ENCODE measurements around the gene NTF4.

Gene NTF4

DNA sequence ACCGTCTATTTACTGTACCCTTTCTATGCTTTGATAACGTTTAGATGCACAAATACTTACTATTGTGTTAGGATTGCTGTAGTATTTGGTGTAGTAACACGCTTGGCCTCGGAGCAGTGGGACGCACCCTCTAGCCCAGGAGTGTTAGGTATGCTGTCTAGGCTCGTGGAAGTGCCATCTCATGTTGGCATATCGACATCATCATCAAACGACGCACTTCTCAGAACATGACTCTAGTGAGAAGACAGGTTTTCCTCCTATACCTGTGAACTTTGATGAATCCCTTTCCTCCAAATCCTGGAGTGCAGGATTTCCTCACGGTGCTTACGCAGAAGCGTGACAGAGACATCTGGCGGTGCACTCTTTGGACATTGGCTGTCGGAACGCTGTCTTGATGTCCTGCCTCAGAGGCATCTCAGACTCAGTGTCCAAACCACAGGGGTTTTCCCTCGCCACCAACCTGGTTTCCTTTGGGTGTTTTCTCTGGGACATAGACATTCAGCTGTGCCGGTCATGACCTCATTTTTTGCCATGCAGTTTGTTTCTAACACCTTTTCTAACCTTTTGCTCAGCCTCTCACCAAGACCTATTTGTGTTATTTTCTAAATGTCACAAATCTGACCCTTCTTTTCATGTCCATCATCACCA is 26.9 kb upstream of the NTF4 start:
- no peak for DNase-seq

DNA sequence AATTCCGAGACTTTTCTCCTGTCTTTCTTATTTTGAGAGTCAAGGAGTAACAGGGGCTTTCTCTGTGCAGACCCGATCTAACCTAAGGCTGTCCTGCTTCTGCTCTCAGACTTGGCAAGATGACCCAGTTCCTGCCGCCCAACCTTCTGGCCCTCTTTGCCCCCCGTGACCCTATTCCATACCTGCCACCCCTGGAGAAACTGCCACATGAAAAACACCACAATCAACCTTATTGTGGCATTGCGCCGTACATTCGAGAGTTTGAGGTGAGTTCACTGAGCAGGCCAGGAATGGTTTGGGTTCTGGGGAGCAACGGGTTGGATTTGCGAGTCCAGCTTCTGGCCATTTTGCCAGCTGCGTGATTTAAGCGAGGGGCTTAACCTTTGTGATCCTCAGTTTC is 21.7 kb upstream of the NTF4 start:
- DNase-seq = no peak

DNA sequence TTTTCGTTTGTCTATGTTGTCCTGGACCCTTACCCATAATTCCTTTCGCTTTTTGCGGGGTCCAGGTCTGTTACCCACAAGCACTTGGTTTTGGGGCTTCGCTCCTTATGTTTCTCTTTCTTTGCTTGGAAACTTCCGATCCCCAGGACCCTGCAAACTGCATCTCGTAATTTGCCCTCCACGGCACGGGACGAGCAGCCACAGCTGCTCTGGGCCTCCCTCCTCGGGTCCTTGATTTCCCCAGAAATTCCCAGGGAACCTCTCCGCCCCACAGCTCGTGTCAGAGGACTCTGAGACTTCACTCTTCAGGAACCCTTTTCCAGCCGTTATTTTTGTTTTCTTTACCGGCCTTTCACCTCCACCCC is 21.2 kb upstream of the NTF4 start:
- DNase-seq = no peak

DNA sequence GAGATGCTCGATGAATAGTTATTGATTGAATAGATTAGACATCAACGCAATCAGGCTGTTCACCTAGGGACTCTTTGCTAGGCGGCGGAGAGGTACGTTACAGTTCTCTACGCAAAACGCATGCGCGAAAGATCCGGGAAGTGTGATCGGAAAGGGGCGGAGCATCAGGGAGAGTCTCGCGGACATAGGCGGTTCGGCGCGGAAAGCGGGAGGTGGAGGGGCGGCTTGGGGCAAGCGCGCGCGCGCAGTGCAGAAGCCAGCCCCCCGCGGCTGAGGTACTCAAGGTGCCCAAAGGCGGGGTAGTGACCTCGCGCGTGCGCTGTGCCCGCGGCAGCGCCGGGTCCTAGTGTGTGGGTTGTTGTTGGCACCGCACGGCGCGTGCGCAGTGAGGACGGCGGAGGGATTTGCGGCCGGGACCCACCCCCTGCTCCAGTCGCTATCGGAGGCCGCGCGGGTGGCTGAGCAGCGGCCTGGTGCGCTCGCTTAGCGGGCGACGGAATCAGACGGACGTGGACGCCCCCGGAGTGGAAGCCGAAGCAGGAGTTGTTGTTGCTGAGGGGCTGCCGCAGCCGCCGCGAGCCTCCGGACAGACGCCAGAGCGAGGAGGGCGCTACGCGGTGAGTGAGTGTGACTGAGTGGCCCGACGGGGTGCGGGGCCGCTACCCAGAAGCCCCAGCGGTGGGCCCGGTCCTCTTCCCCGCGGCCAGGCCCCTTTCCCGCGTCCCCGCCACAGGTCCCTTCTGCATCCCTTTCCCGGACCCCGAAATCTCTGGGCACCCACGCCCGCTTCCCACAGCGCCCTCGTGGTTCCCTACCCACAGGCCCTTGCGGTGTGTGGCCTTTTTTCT is 20.6 kb upstream of the NTF4 start, which contains the start of gene SNRNP70:
SNRNP70 (plus strand) TSS at position 432 of the 848 bp plus-strand sequence. CDS start 964 bp downstream, outside the sequence.
- peak; percentile 67 to 100 (median 97) for DNase-seq

DNA sequence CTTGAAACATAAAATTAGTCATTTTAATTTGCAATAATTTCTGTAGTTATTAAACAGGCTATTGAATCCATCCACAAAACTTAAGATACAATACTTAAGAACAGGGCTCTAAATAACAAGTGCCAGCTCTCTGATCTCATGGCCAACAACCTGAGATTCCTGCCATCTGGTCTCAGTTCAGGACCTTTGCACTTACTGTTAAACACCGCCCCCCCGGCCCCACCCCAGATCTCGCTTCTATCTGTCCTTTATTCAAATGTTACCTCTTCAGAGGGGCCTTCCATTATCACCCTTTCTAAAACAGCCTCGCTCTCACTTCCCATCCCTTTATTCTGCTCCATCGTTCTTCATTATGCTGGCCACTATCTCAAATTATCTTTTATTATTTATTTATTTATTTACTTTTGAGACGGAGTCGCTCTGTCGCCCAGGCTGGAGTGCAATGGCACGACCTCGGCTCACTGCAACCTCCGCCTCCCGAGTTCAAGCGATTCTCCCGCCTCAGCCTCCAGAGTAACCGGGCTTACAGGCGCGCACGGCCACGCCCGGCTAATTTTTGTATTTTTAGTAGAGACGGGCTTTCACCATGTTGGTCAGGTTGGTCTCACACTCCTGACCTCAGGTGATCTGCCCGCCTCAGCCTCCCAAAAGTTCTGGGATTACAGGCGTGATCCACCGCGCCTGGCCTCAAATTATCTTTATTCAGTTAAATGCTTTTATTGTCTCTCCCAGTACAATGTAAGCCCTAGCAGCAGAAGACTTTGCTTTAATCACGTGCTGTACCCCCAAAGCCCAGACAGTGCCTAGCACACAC is 19.8 kb upstream of the NTF4 start:
- DNase-seq = peak in 2 of 56 donors; percentile 26 to 41

DNA sequence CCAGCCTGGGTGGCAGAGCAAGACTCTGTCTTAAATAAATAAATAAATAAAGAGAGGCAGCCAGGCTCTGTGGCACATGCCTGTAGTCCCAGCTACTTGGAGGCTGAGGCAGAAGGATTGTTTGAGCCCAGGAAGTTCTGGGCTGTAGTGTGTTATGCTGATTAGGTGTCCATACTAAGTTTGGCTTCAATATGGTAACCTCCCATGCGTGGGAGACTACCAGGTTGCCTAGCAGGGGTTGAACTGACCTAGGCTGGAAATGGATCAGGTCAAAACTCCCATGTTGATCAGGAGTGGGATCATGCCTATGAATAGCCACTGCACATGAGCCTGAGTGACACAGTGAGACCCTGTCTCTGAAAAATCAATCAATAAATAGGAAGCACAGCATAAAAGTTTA is 16.7 kb upstream of the NTF4 start:
- DNase-seq = no peak

DNA sequence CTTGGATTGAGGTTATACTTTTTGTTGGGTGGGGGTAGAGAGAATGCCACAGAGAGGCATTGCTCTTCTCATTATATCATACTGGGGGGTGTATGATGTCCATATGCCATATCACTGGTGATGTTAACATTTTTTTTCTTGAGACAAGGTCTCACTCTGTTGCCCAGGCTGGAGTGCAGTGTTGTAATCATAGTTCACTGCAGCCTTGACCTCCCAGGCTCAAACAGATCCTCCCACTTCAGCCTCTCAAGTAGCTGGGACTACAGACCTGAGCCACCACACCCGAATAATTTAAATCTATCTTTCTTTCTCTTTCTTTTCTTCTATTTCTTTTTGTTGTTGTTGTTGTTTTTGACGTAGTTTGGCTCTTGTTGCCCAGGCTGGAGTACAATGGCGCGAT is 15.8 kb upstream of the NTF4 start:
- no peak for DNase-seq

DNA sequence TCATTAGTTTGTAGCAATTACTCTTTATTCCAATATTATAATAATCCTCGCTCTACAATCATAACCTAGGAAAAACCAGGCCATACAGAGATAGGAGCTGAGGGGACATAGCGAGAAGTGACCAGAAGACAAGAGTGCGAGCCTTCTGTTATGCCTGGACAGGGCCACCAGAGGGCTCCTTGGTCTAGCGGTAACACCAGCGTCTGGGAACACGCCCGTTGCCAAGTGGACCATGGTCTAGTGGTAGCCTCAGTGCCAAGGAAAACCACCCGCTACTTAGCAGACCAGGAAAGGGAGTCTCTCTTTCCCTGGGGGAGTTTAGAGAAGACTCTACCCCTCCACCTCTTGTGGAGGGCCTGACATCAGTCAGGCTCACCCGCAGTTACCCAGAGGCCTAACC is 10.3 kb upstream of the NTF4 start:
- DNase-seq = peak in 37 of 56 donors; percentile 1 to 73 (median 22)

DNA sequence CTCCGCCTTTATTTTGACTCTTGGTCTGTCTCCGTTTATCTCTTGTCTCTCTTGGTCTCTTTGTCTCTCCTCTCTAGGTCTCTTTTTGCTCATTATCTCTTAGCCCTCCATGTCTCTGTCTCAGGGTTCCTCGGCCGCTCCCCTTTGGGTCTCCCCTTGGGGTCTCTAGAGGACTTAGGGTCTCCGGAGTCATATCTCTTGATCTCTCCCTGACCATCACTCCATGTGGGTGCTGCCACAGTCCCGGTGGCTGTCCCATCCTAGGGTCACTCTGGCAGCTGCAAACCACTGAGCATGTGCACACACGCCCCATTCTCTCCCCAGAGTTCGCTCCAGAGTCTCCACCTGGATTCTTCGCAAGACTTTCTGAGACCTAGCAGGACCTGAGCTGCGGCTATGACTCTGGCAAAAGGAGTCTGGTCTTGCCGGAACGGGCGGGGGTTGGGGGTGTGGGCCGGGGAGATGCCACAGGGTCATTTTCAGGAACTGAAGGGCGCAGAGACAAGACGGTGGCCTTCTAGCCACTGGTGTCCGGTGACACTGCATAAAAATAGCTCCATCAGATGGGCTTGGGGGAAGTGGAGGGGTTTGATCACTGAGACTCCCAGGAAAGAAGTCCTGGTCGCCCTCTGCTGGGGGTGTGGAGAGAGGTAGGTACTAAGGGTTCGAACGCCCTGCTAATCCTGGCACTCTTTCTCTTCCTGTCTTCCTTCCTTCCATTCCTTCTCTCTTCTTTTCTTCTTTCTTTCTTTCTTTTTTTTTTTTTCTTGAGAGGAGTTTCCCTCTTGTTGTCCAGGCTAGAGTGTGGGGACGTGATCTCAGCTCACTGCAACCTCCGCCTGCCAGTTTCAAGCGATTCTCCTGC is 9.1 kb upstream of the NTF4 start:
- DNase-seq = no peak

DNA sequence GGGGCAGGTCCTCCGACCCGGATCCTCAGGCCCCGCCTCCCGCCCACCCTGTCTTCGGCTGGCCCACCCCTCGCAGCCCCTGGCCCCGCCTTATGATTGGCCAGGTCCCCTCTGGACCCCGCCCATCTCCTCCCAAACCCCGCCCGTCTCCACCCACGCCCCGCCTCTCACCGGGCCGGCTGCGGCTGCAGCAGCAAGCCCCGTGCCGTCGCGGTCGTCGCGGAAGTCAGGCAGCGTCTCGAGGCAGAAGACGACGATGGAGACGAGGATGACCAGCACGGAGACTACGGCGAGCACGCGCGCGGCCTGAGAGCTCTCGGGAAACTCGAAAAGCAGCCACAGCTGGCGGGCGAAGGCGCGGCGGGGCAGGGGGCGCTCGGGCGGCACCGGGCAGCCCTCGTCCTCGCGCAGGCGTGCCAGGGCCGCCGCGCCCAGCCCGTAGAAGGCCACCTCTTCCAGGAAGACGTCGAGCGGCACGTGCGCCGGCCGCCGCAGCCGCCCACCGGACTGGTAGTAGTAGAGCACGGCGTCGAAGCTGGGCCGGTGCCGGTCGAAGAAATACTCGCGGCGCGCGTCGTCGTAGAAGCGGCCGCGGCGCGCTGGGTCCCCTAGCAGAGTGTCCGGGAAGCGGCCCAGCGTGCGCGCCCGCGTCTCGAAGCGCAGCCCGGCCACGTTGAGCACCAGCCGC is 7.4 kb upstream of the NTF4 start:
- peak in 1 of 56 donors; percentile 6 for DNase-seq

DNA sequence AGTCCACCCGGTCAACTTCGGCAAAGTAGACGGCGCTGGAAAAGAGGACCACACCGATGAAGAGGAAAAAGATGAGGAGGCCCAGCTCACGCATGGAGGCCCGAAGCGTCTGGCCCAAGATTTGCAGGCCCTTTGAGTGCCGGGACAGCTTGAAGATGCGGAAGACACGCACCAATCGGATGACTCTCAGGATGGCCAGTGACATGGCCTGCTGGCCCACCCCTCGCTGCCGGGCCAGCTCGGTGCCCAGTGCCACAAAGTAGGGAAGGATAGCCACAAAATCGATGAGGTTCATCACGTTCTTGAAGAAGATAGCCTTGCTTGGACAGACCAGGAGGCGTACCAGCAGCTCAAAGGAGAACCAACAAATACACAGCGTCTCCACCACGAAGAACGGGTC is 5.8 kb upstream of the NTF4 start:
- DNase-seq = no peak

DNA sequence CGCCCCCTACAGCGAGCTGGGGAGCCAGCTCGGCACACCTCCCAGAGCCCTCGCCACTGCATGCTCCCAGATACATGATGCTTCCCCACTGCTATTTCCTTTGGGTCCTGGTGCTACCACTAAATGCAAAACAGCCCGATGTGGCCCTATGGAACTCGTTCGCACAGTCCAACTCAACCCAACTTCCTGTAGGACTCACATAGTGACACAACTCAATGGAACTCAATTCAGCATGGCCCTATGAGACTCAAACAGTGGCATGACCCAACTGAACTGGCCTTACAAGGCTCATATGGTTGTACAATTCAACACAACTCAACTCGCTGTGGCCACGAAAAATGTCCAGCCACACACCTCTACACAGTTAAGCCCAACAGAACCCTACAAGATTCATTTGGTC is 4.4 kb upstream of the NTF4 start:
- no peak for DNase-seq

DNA sequence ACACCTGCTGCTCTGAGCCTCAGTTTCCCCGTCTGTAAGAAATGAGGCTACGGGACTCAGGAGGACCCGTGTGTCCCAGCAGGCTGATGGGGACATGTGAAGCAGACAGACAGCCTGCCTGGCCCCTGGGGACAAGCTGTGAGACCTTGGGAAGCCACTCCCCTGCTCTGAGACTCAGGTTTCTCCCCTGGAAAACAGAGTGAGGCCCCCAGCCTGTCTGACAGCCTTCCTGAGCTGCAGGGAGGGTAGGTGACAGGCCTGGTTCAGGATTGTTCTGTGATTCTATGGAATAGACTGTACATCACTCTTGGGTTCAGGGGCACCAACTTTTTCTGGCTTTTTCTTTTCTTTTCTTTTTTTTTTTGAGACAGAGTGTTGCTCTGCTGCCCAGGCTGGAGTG is 2.9 kb upstream of the NTF4 start:
- no peak for DNase-seq

DNA sequence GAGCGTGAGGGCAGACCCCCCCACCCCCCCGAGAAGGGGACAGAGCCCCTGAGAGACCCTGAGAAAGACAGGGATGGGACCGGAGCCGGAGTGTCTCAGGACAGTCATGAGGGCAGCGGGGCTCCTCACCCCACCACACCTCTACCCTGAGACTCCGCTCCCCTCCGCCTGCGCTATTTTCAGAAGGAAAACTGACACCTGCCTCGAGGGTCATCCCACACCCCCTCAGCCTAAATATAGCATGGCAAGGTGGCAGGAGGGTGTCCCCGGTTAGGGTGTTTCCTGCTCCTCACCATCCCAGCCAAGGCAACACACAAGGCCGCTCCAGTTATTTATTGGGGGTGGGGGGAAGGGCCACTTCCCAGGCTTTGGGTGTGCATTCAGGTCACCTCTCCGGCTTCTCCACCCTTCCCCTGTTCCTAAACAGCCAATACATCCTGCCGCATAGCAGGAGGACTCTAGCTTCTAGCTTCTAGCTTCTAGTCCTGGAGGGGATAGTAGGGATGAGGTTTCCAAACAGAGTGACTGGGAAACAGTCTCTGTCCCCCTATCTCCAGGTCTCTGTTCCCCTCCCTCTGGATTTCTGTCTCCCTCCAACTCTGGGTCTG is 1.4 kb upstream of the NTF4 start:
- no peak for DNase-seq

DNA sequence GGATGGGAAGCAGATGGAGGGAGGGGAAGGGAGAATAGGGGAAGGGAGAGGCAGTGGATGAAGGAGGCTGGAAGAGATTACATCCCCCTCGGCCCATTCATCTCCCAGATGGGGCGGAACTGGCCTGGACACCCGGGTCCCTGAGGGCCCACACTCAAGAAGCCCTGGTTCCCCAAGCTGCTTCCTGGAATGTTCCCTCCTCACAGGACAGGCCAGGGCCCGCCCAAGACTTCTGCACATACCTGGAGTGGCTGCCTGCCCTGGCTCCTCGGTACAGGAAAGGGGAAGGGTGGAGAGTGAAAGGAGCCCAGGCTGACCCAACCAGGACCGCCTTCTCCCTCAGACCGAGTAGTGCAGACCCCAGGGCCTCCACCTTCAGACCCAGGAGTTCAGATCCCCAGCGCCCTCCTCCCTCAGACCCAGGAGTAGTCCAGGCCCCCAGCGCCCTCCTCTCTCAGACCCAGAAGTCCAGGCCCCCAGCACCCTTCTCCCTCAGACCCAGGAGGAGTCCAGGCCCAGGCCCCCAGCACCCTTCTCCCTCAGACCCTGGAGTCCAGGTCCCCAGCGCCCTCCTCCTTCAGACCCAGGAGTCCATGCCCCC is 489 bp downstream of the NTF4 start:
- no peak for DNase-seq

DNA sequence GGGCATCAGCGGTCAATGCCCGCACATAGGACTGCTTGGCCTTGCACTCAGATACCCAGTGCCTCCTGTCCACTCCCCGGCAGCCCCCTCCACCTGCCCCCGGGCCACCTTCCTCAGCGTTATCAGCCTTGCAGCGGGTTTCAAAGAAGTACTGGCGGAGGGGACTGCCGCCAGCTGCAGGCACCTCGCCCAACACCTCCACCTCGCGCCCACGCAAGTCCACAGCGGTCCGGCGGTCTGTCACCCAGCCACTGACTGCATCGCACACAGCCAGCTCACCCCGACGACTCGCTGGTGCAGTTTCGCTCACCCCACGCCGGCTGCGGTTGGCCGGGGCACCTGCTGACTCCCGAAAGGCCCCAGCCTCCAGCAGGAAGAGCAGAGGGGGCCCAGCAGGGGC is 3.2 kb downstream of the NTF4 start:
- DNase-seq = no peak

DNA sequence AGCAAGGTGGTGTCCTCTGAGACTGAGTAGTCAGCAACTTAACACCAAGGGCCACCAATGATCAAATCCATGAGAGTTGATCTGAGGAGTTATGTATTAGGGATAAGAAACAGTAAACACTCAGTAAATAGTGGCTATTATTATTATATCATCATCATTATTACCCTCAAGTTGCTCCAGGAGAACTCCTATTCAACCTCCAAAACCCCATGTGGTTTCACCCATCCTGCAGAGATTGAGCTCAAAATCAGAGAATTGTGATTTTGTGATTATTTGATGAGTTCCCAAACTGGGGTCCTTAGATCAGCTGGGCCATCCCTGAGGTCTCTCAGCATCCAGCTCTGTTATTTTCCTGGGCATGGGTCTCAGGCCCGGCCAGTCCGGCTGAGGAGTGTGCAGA is 3.6 kb downstream of the NTF4 start:
- no peak for DNase-seq

DNA sequence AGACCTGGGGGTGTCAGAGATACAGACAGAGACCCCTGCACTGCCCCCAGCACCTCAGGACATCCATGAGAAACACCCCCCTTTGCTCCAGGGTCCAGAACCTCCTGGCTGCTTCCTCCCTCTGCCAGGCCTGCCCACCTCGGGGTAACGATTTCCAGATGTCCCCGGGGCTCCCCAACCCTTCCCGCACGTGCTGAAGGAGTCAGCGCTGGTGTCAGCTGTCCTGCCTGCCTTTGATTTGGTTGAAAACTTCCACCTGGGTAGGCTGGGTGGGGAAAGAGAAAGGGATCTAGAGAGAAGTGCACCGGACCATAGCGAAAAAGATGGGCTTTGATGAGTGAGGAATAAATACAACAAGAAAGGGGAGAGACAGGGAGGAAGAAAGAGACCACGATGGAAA is 5.6 kb downstream of the NTF4 start:
- DNase-seq = no peak

DNA sequence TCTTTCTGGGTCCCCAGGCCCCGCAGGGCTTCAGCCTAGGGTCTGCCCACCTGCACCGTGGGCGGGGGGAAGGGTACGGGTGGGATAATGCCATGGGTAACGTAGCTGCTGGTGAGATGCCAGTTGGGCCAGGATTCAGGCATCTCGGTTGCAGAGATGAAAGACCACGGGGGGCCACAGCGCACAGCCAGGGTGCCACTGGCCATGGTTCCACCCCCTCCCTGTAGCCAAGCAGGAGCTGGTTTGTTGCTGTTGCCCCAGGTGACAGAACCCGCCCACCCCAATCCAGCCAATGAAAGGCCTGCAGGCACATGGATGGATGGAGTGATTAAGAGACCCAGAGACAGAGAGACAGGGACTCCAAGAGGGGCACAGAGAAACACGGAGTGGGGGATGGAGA is 6.1 kb downstream of the NTF4 start:
- no peak for DNase-seq
